Measurements from ENCODE around the gene MRGPRF. TPM values are rescaled to one million over a fixed set of nuclear protein-coding genes. Genes with fewer than 3 reads are reported as not detected.

MRGPRF gene
- total RNA-seq, 2 donors from 2014 or later = 3.7 to 4.7 TPM

- peak; percentile 28 for DNase-seq
- Mint-ChIP-seq H3K27me3 (ENCODE audit: insufficient read depth) (no peaks in the 10 kb centered on the region), H3K4me1 (no peaks in the 10 kb centered on the region), H3K4me3 (no peak overlapping the region), H3K27ac (no peak overlapping the region), H3K9me3 (no peaks in the 10 kb centered on the region), H3K36me3 (ENCODE audit: low read depth) (no peaks in the 10 kb centered on the region)
- Histone ChIP-seq H3K4me3 (ENCODE audit: low read length) (no peak overlapping the region), H3K27ac (ENCODE audit: low read depth, low read length) (no peak overlapping the region), H3K36me3 (ENCODE audit: control insufficient read depth, insufficient read depth, low read length) (no peaks in the 10 kb centered on the region), H3K27me3 (ENCODE audit: control insufficient read depth, insufficient read depth, low read length, poor library complexity, severe bottlenecking) (peaks cover under 1% of the 10 kb centered on the region), H3K9ac (ENCODE audit: extremely low read depth, low read length, poor library complexity, severe bottlenecking) (no peak overlapping the region), H3K4me1 (ENCODE audit: control insufficient read depth, insufficient read depth, low read length) (no peaks in the 10 kb centered on the region), H3K9me3 (ENCODE audit: control insufficient read depth, low read length) (no peaks in the 10 kb centered on the region)
- WGBS, 2 experiments (ENCODE audit: insufficient coverage in 1 of 2, insufficient read length in 1 of 2) = 88 to 89% methylated on average over 6 to 8 of the region's 8 CpGs
- no peak for TF ChIP-seq CTCF (conservative IDR thresholded peaks at IDR 0.05)
These were observed 13.8 kb downstream of the MRGPRF start for GRCh38 chr11:68999093-68999747.

GRCh38 chr11:68998390-68998911, 14.6 kb downstream of the MRGPRF start:
- no peak overlapping the region for H3K4me3 ChIP-seq (ENCODE audit: low read length)
- no peak overlapping the region for H3K9ac ChIP-seq (ENCODE audit: extremely low read depth, low read length, poor library complexity, severe bottlenecking)
- Mint-ChIP-seq H3K27me3 (ENCODE audit: insufficient read depth) (peaks cover 7% of the 10 kb centered on the region), H3K27ac (no peak overlapping the region), H3K4me1 (no peaks in the 10 kb centered on the region), H3K4me3 (no peak overlapping the region), H3K36me3 (ENCODE audit: low read depth) (no peaks in the 10 kb centered on the region), H3K9me3 (no peaks in the 10 kb centered on the region)
- H3K36me3 ChIP-seq (ENCODE audit: control insufficient read depth, insufficient read depth, low read length) = no peaks in the 10 kb centered on the region
- H3K4me1 ChIP-seq (ENCODE audit: control insufficient read depth, insufficient read depth, low read length) = no peaks in the 10 kb centered on the region
- TF ChIP-seq CTCF (conservative IDR thresholded peaks at IDR 0.05) = no peak
- no peak overlapping the region for H3K27ac ChIP-seq (ENCODE audit: low read depth, low read length)
- H3K27me3 ChIP-seq (ENCODE audit: control insufficient read depth, insufficient read depth, low read length, poor library complexity, severe bottlenecking) = peaks cover 7% of the 10 kb centered on the region
- 80 to 81% methylated on average over 9 to 13 of the region's 13 CpGs for WGBS, 2 experiments (ENCODE audit: insufficient coverage in 1 of 2, insufficient read length in 1 of 2)
- no peak for DNase-seq
- H3K9me3 ChIP-seq (ENCODE audit: control insufficient read depth, low read length) = no peaks in the 10 kb centered on the region

- H3K27ac Mint-ChIP-seq = no peak overlapping the region
- Histone ChIP-seq H3K27me3 (ENCODE audit: control insufficient read depth, insufficient read depth, low read length, poor library complexity, severe bottlenecking) (peaks cover 9% of the 10 kb centered on the region), H3K9ac (ENCODE audit: extremely low read depth, low read length, poor library complexity, severe bottlenecking) (no peak overlapping the region), H3K27ac (ENCODE audit: low read depth, low read length) (no peak overlapping the region), H3K4me1 (ENCODE audit: control insufficient read depth, insufficient read depth, low read length) (no peaks in the 10 kb centered on the region), H3K36me3 (ENCODE audit: control insufficient read depth, insufficient read depth, low read length) (no peaks in the 10 kb centered on the region), H3K9me3 (ENCODE audit: control insufficient read depth, low read length) (no peaks in the 10 kb centered on the region), H3K4me3 (ENCODE audit: low read length) (no peak overlapping the region)
- no peaks in the 10 kb centered on the region for H3K36me3 Mint-ChIP-seq (ENCODE audit: low read depth)
- H3K27me3 Mint-ChIP-seq (ENCODE audit: insufficient read depth) = peaks cover 7% of the 10 kb centered on the region
- H3K4me3 Mint-ChIP-seq = no peak overlapping the region
- peak; percentile 49 for DNase-seq
- no peak for TF ChIP-seq CTCF (conservative IDR thresholded peaks at IDR 0.05)
- H3K9me3 Mint-ChIP-seq = no peaks in the 10 kb centered on the region
- no peaks in the 10 kb centered on the region for H3K4me1 Mint-ChIP-seq
These were observed 15.1 kb downstream of the MRGPRF start for GRCh38 chr11:68997995-68998348.

Measured in endodermal cell (in vitro differentiated cells).